ENCODE results near the gene SLC35E1.

- TF ChIP-seq CTCF (IDR thresholded peaks at IDR 0.05): no peak
- no peak for TF ChIP-seq REST (IDR thresholded peaks at IDR 0.05; ENCODE audit: insufficient read depth in 1 of 2, low read depth in 2 of 2, low read length in 1 of 2)
- TF ChIP-seq POLR2AphosphoS5 (IDR thresholded peaks at IDR 0.05; ENCODE audit: low read depth, low read length): no peak
- TF ChIP-seq SIN3A (IDR thresholded peaks at IDR 0.05; ENCODE audit: borderline replicate concordance, insufficient read depth, low read depth, low read length): no peak
- no peak for TF ChIP-seq TCF7L2 (IDR thresholded peaks at IDR 0.05; ENCODE audit: low read depth, low read length)
Measured at GRCh38 chr19:16603090-16603489, 30.9 kb upstream of the SLC35E1 start.
